HG02623 (cell line): ENCODE measurements around the gene WNT4.

Source experiments
- ATAC-seq: cut with Tn5 transposase; IDR thresholded peaks from one replicate; pipeline ENCODE4 v1.9.1; 2021; ENCODE audit warnings: moderate library complexity; ENCODE audit not compliant: unreplicated experiment

WNT4 gene

DNA sequence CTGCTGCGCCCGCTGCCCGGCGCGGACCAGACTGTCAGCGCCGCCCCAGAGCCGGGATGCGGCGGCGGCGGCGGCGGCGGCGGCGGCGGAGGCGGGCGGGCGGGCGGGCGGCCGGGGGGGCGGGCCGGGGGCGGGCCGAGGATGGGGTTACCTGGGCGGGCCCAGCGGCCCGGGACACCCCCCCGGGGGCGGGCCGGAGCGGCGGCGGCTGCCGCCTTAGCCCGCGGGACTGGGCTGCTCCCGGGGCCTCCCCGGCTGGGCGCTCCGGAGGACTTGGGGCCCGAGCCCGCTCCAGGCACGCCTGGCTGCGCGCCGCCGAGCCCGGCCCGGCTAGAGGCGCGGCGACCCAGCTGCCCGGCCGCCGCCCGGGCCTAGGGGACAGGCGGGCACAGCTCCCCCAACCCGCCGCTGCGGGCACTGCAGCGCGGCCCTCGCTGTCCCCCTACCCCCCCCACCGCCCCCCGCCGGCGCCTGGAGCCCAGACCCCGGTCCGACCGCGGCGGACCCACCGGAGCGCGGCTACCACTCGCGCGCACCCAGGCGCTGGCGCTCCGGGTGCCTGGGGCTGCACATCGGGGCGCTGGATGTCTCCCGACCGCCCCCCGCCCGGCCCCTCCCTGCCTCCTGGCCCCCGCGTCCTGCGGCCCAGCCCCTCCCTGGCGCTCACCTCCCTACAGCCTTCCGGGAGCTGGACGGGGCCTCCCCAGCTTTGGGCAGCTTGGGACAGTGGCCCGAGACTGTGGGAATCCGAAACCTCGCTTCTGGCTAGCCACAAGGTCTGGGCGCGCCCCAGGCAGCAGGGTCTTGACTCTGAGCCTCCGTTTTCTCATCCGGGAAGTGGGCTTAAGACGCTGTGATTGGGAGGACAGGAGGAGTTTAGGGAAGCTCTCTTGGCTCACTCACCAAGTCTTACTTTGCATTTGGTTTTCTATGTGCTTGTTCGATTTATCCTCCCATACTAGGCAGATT lies at the start of gene WNT4:
Gene WNT4 (minus strand): TSS at position 33 of the 969 bp plus-strand sequence. CDS start 175 bp downstream, outside the sequence.
- ATAC-seq: peak; percentile 51

DNA sequence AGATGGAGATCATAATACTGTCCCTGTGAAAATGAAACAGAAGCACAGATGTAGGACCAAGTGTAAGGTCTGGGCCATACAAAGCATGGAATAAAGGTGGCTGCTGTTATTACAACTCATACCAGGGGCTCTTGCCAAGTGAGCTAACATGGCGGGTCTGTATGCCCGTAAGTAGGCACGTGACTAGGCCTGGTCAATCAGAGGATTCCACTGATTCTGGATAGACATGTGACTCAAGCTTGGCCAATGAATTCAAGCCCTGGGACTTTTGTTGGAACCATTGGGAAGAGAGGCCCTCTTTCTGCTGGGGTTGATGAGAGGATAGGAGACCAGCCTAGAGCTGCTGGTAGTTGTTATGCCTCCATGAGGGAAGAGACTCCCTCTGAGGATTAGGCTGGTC lies 47.8 kb upstream of the WNT4 start:
- ATAC-seq: no peak

DNA sequence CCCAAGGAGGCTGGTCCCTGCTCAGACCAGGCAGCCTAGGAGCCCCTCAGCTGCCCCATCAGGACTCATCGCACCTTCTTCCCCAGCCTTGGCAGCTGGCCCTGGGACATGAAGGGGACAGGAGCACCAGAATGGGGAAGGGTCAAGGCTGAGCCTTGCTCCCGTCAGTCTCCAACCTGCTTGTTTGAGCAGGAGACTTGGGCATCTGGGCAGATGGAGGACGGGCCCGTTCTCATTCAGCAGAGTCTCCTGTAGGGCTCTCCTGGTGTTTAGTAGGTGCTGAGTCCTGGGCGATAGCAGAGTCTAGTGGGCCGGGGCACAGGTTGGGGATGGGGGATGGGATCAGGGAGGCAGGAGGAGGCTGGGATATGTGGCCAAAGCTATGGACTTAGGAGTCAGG lies 47.4 kb upstream of the WNT4 start:
- no peak for ATAC-seq

DNA sequence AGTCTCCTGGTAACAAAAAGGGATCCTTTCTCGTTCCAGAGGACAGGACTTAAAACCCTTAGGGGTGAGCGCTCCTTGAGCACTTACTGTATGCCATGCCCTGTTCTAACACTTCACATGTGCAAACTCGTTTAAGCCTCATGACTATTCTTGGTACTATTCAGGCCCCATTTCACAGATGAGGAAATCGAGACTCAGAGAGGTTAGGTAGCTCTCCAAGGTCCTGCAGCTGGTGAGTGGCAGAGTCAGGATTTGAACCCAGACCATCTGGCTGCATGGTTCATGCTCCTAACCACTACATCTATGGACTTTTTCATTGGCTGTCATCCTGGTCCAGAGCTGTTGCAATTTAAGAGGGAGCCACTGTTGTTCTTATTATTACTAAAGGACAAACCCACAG lies 46.7 kb upstream of the WNT4 start:
- no peak for ATAC-seq

DNA sequence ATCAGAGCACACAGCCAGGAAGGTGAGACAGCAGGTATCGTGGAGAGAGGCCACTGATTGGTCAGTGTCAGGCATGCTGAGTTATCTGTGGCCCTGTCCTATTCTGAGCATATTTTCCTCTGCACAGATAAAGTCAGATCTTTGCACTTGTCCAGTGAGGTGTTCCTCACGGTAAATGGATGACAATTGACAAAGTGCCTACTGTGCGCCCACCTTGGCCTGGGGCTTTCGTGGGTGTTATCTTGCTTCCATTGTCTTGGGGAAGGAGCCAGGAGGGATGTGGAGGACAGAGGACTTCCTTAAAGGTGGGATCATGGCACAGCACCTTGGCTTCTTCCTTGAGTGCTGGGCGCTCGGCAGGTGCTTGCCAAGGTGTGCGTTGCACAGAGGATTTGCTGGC lies 46.0 kb upstream of the WNT4 start:
- ATAC-seq: no peak

DNA sequence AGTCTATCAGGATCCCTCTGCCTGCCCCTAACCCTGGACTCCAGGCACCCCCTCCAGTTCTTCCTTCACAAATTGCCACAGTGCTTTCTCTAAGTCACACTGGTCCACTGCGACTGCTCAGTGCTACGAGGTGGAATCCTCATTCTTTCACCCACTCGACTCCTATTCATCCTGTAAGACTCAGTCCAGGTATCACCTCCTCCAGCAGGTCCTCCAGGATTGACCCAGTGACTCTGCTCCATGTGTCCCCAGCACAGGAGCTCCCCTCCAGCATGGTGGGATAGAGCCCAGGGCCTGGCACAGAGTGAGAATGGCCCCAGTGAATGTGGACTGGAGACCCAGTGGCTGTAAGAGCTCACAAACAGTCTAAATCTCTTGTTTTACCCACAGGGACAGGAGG lies 45.5 kb upstream of the WNT4 start:
- no peak for ATAC-seq

DNA sequence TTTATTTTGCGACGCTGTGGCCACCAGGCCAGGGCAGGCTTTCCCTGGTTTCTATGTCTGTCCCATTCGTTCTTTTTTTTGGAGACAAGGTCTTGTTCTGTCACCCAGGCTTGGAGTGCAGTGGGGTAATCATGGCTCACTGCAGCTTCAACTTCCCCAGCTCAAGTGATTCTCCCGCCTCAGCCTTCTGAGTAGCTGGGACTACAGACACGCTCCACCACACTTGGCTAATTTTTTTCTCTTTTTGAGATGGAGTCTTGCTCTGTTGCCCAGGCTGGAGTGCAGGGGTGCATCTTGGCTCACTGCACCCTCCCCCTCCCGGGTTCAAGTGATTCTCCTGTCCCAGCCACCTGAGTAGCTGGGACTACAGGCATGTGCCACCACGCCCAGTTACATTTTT lies 43.4 kb upstream of the WNT4 start:
- ATAC-seq: no peak

DNA sequence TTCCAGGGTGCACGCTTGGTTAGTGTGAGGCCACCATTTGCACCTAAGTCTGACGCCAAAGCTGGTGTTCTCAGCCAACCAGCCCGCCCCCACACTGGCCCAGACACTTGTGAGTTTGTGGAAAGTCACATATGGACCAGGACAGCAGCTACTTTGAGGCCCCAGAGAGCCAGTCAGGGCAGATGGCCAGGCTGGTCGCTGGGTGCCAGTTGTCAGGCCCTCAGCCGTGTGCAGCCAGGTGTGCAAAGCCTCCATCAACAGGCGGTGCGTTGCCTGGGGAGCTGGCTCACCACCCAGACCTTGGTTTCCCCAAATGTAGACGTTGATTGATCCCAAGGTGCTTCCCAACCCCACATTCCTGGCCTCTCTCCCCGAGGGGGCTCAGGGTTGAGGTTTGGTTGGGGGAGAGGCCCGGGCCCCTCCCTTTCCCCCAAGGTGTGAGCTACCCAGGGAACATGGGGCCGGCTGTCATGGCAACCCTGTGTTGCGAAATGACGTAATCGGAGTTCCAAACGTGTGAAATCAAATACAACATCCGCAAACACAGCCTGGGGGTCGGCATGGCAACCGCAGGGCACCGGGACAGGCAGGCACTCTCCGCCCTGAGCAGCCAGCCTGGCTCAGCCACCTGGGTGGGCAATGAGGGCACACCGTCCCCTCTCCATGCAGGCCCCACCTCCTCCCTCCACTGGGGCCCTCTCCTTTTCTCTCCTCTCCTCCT lies 42.2 kb upstream of the WNT4 start:
- no peak for ATAC-seq

DNA sequence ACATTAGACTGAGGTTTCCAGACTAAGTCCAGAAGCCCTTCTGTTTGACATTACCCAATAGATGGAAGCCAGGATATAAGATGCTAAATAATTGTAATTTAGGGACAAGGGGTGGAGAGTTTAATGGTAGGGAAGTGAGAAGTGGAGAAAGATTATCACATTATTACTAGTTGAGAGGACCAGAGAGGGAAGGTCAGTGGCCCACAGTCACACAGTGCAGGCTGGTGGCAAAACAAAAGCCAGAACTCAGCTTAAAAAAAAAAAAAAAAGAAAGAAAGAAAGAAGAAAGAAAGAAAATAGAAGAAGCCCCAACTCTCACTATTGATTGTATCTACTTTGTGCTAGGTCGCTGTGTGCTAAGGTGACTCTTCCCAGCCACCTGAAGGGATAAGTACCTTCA lies 41.6 kb upstream of the WNT4 start:
- no peak for ATAC-seq

DNA sequence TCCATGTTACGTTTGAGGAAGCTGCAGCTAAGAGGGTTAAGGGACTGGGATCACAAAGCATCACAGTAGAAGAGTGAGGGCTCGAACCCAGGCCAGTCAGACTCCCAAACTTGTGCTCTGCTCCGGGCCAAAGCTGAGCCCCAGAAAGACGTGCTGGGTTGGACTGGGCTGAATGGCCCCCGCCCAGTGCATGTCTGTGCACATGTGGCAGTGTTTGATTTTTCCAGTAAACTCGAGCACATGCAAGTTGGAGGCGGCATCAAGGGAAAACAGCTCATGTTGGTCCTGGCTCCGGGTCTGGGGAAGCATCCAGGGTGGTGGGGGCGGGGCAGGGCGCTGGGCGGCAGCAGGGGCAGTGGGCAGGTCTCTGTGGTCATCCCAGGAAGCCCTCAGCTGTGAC lies 39.8 kb upstream of the WNT4 start:
- ATAC-seq: no peak

DNA sequence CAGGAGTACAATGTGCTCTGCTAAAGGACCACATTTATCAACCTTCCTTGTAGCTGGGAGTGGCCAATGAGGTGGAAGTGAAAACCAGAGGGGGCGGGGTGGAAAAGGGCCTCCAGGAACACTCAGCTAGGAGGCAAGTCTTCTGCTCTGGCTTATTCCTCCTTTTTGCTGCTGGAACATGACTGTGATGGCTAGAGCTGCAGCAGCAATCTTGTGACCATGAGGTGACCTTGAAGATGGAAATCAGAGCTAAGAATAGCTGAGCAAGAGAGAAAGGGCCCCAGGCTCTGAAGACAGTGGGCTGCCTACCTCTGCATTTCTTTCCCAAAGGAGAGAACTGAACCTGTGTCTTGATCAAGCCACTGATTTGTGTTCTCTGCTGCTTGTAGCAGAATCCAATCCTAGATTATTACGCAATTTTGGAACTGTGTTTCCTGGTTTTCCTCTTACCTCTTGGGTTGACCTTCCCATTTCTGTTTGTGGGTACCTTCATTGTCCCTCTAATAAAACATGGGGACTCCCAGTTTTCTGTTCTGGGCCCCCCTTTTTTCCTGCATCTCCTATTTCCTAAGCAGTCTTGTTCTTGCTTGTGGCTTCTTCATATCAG lies 36.4 kb upstream of the WNT4 start:
- ATAC-seq: no peak

DNA sequence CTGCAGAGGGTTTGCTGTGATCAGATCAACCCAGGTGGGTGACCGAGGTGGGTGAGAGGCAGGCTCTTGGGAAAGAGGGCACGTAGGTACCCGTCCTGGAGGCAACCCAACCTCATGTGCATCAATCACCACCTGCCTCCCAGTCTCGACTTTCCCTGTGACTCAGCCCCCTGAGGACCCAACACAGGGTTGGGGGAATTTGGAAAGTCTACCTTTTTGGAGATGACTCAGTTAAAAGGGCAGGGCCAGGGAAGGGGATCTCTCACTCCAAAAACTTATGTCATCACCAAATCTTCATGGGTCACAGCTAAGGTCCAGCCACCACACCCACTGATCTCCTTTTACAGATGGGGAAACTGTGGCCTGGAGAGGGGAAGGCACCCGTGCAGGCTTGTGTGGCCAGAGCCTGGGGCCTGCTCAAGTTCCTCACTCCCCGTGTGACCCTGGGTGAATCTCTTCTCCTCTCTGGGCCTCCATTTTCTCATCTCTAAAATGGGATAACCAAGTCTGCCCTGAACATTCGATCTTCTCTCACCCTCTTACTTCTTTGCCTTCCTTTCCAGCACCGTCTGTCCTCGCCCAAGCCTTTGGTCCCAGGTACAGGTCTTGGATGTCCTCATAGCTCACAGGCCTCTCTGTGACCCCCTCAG lies 34.6 kb upstream of the WNT4 start:
- no peak for ATAC-seq

DNA sequence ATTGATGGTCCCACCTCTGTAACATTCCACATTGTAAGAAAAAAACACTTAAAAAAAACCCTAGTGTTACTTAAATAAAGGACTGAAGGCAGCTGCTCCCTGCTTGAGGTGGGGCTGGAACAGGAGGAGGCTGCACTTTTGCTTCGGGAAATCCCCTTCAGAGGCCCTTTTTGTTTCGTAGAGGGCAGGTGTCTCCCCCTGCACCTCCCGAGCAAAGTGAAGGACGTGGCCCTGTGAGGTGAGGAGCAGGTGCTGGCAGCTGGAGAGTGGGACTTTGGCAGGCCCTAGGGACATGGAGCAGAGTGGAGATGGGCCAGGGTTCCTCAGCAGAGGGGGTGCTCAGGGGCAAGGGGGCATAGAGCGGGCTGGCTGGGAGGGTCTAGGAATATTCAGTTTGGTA lies 33.4 kb upstream of the WNT4 start:
- peak; percentile 68 for ATAC-seq

DNA sequence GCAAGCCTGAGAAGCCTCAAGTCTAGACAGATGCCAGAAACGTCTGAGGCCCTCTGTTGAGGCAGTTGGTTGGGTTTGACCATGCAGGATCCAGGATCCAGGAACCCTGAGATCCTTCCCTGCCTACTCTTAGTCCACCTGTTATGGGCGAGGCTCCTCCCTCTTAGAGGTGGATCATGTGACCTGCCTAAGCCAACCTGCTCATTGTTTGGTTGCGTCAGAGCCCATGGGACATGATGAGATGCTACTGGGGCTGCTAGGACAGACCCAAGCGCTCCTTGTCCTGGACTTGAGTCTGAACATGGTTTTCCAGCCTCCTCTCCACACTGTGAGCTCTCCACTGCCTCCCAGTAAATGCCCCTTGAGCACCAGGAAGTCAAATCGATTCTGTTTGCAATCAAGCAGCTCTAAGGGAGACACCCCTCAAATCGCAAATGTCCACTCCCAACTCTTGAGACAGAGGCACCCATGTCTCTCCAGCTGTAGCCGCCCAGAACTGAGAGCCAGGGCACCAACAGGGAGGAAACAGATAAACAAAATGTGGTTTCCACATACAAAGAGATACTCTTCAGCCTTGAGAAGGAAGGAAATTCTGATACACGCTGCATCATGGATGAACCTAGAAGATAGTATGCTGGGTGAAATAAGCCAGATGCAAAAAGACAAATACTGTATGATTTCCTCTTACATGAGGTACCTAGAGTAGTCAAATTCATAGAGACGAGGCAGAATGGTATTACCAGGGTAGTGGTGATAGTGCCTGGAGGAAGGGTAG lies 31.7 kb upstream of the WNT4 start:
- no peak for ATAC-seq

DNA sequence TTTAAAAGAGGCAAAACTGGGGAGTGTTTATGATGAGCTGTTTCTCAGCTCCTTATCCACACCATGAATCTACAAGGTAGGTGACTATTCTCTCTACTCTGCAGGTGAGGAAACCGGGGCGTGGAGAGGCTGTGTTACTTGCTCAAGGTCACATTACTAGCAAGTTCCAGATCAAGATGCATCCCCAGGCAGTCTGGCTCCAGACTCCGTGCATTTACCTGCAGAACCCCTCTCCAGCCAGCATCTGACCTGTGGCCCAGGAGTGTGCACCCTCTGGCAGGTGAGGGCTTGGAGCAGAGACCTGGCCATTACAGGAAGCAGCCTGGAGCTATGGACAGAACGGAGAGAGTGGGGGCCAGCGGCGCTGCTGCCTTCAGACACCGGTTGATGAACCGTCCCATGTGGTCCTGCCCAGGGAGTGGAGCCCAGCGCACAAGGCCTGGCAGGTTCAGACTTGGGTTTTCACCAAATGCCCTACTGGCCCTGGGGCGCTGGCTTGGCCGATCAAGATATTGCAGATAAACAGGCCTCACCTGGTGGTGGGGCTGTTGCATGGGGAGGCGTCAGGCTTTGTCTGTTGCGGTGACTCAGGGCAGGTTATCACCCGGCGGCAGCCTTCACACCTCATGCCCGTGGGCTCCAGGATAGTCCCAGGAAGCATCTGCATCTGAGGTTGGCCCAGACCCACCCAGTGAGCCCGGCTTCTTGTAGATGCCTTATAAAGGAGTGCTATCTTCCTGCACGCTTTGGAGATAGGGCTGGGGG lies 29.2 kb upstream of the WNT4 start:
- no peak for ATAC-seq

DNA sequence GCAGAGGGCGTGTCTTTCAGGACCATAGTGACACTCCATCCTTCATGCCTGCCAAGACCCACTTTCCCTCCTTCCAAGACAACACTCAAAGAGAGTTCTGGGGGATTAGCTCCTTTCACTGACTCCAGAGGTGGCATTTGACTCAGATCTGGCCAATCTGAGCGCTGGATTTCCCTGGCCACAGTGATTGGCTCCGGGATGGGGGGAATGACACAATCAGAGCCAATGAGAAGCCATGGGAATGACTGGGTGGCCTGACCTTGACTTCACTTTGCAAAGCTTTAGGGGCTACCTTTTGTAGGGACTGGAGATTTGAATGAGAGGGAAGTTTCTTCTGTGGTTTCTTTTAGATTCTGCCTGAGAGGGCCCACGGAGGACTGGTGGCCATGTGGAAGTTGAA lies 26.9 kb upstream of the WNT4 start:
- ATAC-seq: no peak

DNA sequence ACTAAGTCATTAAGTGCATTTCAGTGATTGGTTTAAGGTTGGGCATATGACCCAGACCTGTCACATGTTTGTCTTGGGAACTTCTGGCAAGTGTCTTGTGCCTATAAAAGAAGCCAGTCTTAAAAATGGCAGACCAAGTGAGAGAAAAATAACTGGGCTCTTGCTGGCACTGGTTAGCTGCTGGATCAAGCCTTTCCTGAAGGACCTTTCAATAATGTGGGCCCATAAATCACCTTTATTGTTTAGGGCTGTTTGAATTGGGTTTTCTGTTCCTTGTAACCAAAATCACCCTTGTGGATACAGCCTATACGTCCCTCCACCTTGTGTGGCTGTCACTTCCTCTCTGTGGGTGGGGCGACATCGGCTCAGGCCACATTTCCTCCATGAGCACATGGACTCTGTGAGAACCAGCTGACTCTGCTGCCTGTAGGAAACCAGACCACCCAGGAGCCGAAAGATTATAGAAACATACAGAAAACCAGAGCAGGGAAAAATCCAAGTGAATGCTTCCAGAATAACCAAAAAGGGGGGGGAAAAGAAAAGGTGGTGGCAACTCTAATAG lies 25.6 kb upstream of the WNT4 start:
- no peak for ATAC-seq

DNA sequence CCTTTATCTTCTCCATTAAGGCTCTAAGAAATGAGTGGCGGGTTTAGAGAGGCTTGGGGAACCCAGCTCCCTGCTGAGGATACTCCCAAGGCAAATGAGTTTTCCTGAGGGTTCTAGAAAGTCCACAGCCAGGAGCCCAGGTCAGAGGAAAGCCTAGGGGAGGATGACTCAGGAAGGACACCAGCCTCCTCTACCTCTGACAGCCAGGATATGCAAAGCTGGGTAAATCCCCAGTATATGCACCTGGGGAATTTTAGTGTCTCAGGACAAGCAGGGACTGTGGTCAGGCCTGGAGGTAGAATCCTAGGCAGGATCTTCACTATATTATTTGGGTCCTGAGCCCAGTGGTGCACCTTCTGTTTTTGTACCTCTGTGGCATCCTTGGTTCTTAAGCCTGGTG lies 23.5 kb upstream of the WNT4 start:
- ATAC-seq: no peak
